ENCODE data around the gene SLC25A14.
A peak's percentile ranks its signal among the peaks of the same experiment; 100 is the strongest.
"Not testable (repeated sequence)": the region's sequence is repeated elsewhere in the genome, so short reads cannot be mapped to it uniquely, and the experiment has no call there.

Gene SLC25A14

GRCh38 chrX:130339408-130340222 lies at the start of gene SLC25A14:
TSS of gene SLC25A14 (plus strand) at chrX:130339919. CDS start at chrX:130340279, 360 bp downstream.
- peak; percentile 80 for DNase-seq (ENCODE audit: low spot score)

- DNase-seq (ENCODE audit: low spot score): no peak
Observed at GRCh38 chrX:130295519-130296296, 44.0 kb upstream of the SLC25A14 start.

GRCh38 chrX:130296297-130296678 lies 43.4 kb upstream of the SLC25A14 start:
- DNase-seq (ENCODE audit: low spot score): no peak

GRCh38 chrX:130296743-130297142 lies 43.0 kb upstream of the SLC25A14 start:
- peak; percentile 51 for DNase-seq (ENCODE audit: low spot score)

- peak; percentile 56 for DNase-seq (ENCODE audit: low spot score)
Observed at GRCh38 chrX:130299279-130300009, 40.3 kb upstream of the SLC25A14 start.

- DNase-seq (ENCODE audit: low spot score): no peak
Observed at GRCh38 chrX:130300010-130300282, 39.8 kb upstream of the SLC25A14 start.

- DNase-seq (ENCODE audit: low spot score): no peak
Observed at GRCh38 chrX:130301405-130301804, 38.3 kb upstream of the SLC25A14 start.

- no peak for DNase-seq (ENCODE audit: low spot score)
Observed at GRCh38 chrX:130301977-130302376, 37.7 kb upstream of the SLC25A14 start.

- DNase-seq (ENCODE audit: low spot score): no peak
Observed at GRCh38 chrX:130304587-130305368, 34.9 kb upstream of the SLC25A14 start.

- DNase-seq (ENCODE audit: low spot score): not testable (repeated sequence)
Observed at GRCh38 chrX:130319886-130320285, 19.8 kb upstream of the SLC25A14 start.

GRCh38 chrX:130321550-130321949 lies 18.2 kb upstream of the SLC25A14 start:
- no peak for DNase-seq (ENCODE audit: low spot score)

GRCh38 chrX:130330146-130330545 lies 9.6 kb upstream of the SLC25A14 start:
- DNase-seq (ENCODE audit: low spot score): no peak

- peak; percentile 79 for DNase-seq (ENCODE audit: low spot score)
Observed at GRCh38 chrX:130330706-130331105, 9.0 kb upstream of the SLC25A14 start.

GRCh38 chrX:130336531-130336930 lies 3.2 kb upstream of the SLC25A14 start:
- no peak for DNase-seq (ENCODE audit: low spot score)

GRCh38 chrX:130338869-130339268 lies 850 bp upstream of the SLC25A14 start:
- not testable (repeated sequence) for DNase-seq (ENCODE audit: low spot score)

- DNase-seq (ENCODE audit: low spot score): no peak
Observed at GRCh38 chrX:130340271-130340670, 552 bp downstream of the SLC25A14 start.

GRCh38 chrX:130343411-130343810 lies 3.7 kb downstream of the SLC25A14 start:
- DNase-seq (ENCODE audit: low spot score): no peak

GRCh38 chrX:130347321-130347720 lies 7.6 kb downstream of the SLC25A14 start:
- DNase-seq (ENCODE audit: low spot score): no peak

- DNase-seq (ENCODE audit: low spot score): no peak
Observed at GRCh38 chrX:130351567-130351966, 11.8 kb downstream of the SLC25A14 start.

- DNase-seq (ENCODE audit: low spot score): not testable (repeated sequence)
Observed at GRCh38 chrX:130352050-130352449, 12.3 kb downstream of the SLC25A14 start.

GRCh38 chrX:130376077-130376476 lies 36.4 kb downstream of the SLC25A14 start:
- no peak for DNase-seq (ENCODE audit: low spot score)
